GM12878 (cell line): ENCODE data around the gene SLC6A1. TPM values are rescaled to one million over a fixed set of nuclear protein-coding genes. Genes with fewer than 3 reads are reported as not detected.

Experiments used
- ATAC-seq: fragments of 200-7000 bp; cut with Tn5 transposase; 3 replicates; pipeline ENCODE4 v1.9.1; 2020; ENCODE audit warnings: mild to moderate bottlenecking, moderate library complexity
- BruUV-seq: library from RNA; stranded (reverse); fragments of 400-500 nt; replicated peaks from 2 replicates; lab custom pipeline; 2021; lab: Mats Ljungman, UMichigan
- CTCF ChIA-PET: fragments of 300-600 bp; sonication (Branson Sonifier 250); formaldehyde crosslinking; extraction: SDS; loops from one replicate; lab custom pipeline; 2021; ENCODE audit warnings: inconsistent platforms; lab: Yijun Ruan, JAX
- POLR2A ChIA-PET: fragments of 350-600 bp; formaldehyde crosslinking; extraction: SDS; loops from one replicate; lab custom pipeline; 2021; ENCODE audit warnings: inconsistent platforms; lab: Charles Lee
- RAD21 ChIA-PET: fragments of 300-600 bp; sonication (Branson Sonifier 250); formaldehyde crosslinking; loops from one replicate; lab custom pipeline; 2023; ENCODE audit warnings: antibody characterized with exemption; ENCODE audit not compliant: unreplicated experiment; lab: Charles Lee
- SMC1A ChIA-PET: fragments of 300-600 bp; sonication (Branson Sonifier 250); formaldehyde crosslinking; loops from one replicate; lab custom pipeline; 2023; ENCODE audit not compliant: unreplicated experiment, uncharacterized antibody; lab: Charles Lee
- DNase-seq: peaks from one replicate; pipeline ENCODE4 v3.0.0-alpha.2; 2011; ENCODE audit warnings: low read depth, low spot score
- FAIRE-seq: peaks from 3 replicates; lab custom pipeline; 2011; peaks lifted over from hg19 to GRCh38; lab: Jason Lieb, UNC
- H2AFZ ChIP-seq: 2 replicates; pipeline ENCODE4 v1.6.0; 2011; ENCODE audit warnings: low read depth, low read length, control low read depth; ENCODE audit not compliant: control insufficient read depth
- H3K27ac ChIP-seq: 2 replicates; pipeline ENCODE4 v1.5.1; 2011; ENCODE audit warnings: control low read depth; ENCODE audit not compliant: control insufficient read depth, insufficient read depth
- H3K27me3 ChIP-seq, 2 experiments: replicated peaks in 1 of 2; 2 replicates each; pipeline versions ENCODE4 v1.6.0 to v1.6.1; 2011; ENCODE audit warnings: low read length in 1 of 2; ENCODE audit not compliant: control insufficient read depth in 2 of 2, insufficient read depth in 2 of 2
- H3K36me3 ChIP-seq, 2 experiments: 2 replicates each; pipeline ENCODE4 v1.5.1; 2011; ENCODE audit warnings: low read length in 1 of 2; ENCODE audit not compliant: control insufficient read depth in 2 of 2, insufficient read depth in 2 of 2
- H3K4me1 ChIP-seq: 2 replicates; pipeline ENCODE4 v1.6.1; 2011; ENCODE audit warnings: mild to moderate bottlenecking, low read length, moderate library complexity, mixed read lengths; ENCODE audit not compliant: control insufficient read depth, insufficient read depth
- H3K4me2 ChIP-seq: 2 replicates; pipeline ENCODE4 v1.6.0; 2011; ENCODE audit warnings: control low read depth; ENCODE audit not compliant: control insufficient read depth, insufficient read depth
- H3K4me3 ChIP-seq: fragments of 200-600 bp; sonication (generic); 2 replicates; pipeline ENCODE4 v1.5.1; 2016
- H3K79me2 ChIP-seq: 2 replicates; pipeline ENCODE4 v1.6.0; 2011; ENCODE audit warnings: low read length; ENCODE audit not compliant: control insufficient read depth, insufficient read depth
- H3K9ac ChIP-seq: 2 replicates; pipeline ENCODE4 v1.8.0; 2011; ENCODE audit warnings: low read length, control low read depth, mixed read lengths; ENCODE audit not compliant: control insufficient read depth, insufficient read depth
- H3K9me3 ChIP-seq: replicated peaks from 3 replicates; pipeline ENCODE4 v1.5.1; 2011; ENCODE audit warnings: mild to moderate bottlenecking, low read length; ENCODE audit not compliant: control insufficient read depth, insufficient read depth
- H4K20me1 ChIP-seq: 2 replicates; pipeline ENCODE4 v1.6.0; 2011; ENCODE audit not compliant: control insufficient read depth, insufficient read depth
- ASH2L ChIP-seq: fragments of 300-600, 200-600 bp; sonication (generic); IDR thresholded peaks from 2 replicates; pipeline ENCODE4 v1.6.1; 2017; ENCODE audit warnings: low read depth, mild to moderate bottlenecking, borderline replicate concordance
- HCFC1 ChIP-seq: fragments of 150-350 bp; IDR thresholded peaks from 2 replicates; pipeline ENCODE4 v1.6.1; 2014; ENCODE audit warnings: low read length
- IKZF1 ChIP-seq: fragments of 450-650 bp; conservative IDR thresholded peaks from 2 replicates; pipeline ENCODE4 v1.6.1; 2017; ENCODE audit warnings: antibody characterized with exemption, mild to moderate bottlenecking
- MYB ChIP-seq: fragments of 150-350 bp; IDR thresholded peaks from 2 replicates; pipeline ENCODE4 v1.6.1; 2014; ENCODE audit warnings: mild to moderate bottlenecking, low read depth, low read length, borderline replicate concordance
- NR2F1 ChIP-seq: fragments of 450-650 bp; conservative IDR thresholded peaks from 2 replicates; pipeline ENCODE4 v1.6.1; 2017; ENCODE audit warnings: mild to moderate bottlenecking
- NRF1 ChIP-seq: conservative IDR thresholded peaks from 2 replicates; pipeline ENCODE4 v1.6.1; 2011; ENCODE audit warnings: mild to moderate bottlenecking, low read depth, low read length, improper control_type of control experiment
- SMARCA5 ChIP-seq: fragments of 450-650 bp; IDR thresholded peaks from 2 replicates; pipeline ENCODE4 v1.6.1; 2017; ENCODE audit warnings: mild to moderate bottlenecking
- STAT1 ChIP-seq: fragments of 450-650 bp; conservative IDR thresholded peaks from 2 replicates; pipeline ENCODE4 v1.6.1; 2014; ENCODE audit warnings: antibody characterized with exemption, mild to moderate bottlenecking
- ZSCAN29 ChIP-seq: fragments of 450-650 bp; IDR thresholded peaks from 2 replicates; pipeline ENCODE4 v1.6.1; 2017; ENCODE audit warnings: mild to moderate bottlenecking, moderate library complexity
- WGBS: methylation state at CpG from one replicate; pipeline ENCODE4 v1.1.6; 2016; ENCODE audit warnings: low lambda C conversion rate; ENCODE audit not compliant: insufficient replicate concordance, insufficient coverage; ENCODE audit errors: missing lambda C conversion rate; 5-methylcytosine and 5-hydroxymethylcytosine counted together
- in situ Hi-C: fragments of 300-500 bp; cut with MboI; formaldehyde crosslinking; loops from 9 replicates; pipeline ENCODE4 v1.14.3; 2018; ENCODE audit warnings: mixed read lengths
- intact Hi-C: fragments of 100-400 bp; cut with micrococcal nuclease; formaldehyde crosslinking; loops from one replicate; pipeline ENCODE4 v1.14.2; 2022; ENCODE audit not compliant: unreplicated experiment
- polyA plus RNA-seq, 11 experiments: library from polyadenylated mRNA; depleted of rRNA in 4 of 11; unstranded in 6 of 11; stranded (reverse) in 5 of 11; fragments of >200 nt; fragmentation: Nextera tagmentation in 4 of 11; fragmentation: Illumina TruSeq in 1 of 11; extraction: Ambion mirVana in 4 of 11; extraction: Trizol in 1 of 11; gene quantifications; 1 replicate in 1 of 11; 2 replicates in 10 of 11; pipeline versions ENCODE4 v1.2.1 to v1.2.3, GENCODE V29; 2011 to 2016; ENCODE audit warnings: inconsistent platforms in 2 of 11, missing spikeins in 2 of 11, low read depth in 1 of 11
- total RNA-seq, 4 experiments: library from RNA; depleted of rRNA in 3 of 4; stranded (reverse); fragments of >200 nt in 3 of 4; fragmentation: Illumina TruSeq in 1 of 4; extraction: Trizol in 1 of 4; gene quantifications; 2 replicates each; pipeline versions ENCODE4 v1.2.1 to v1.2.3, GENCODE V29; 2013 to 2021
- TF ChIP-seq, protein P1 (sequence below): fragments of 450-650 bp; IDR thresholded peaks from 2 replicates; pipeline ENCODE4 v1.6.1; 2017; ENCODE audit warnings: mild to moderate bottlenecking
- TF ChIP-seq, protein P2 (sequence below): fragments of 450-650 bp; IDR thresholded peaks from 2 replicates; pipeline ENCODE4 v1.6.1; 2016; ENCODE audit warnings: mild to moderate bottlenecking
- TF ChIP-seq, protein P3 (sequence below): IDR thresholded peaks from 2 replicates; pipeline ENCODE4 v1.6.1; 2012; ENCODE audit warnings: low read depth, low read length, improper control_type of control experiment
- TF ChIP-seq, protein P4 (sequence below): fragments of 450-650 bp; IDR thresholded peaks from 2 replicates; pipeline ENCODE4 v1.6.1; 2018; ENCODE audit warnings: borderline replicate concordance, mild to moderate bottlenecking; ENCODE audit not compliant: partially characterized antibody

The SLC6A1 gene
- total and polyA plus RNA-seq, 10 of the 15 experiments (the other 5 are each of a cell fraction or from before 2014, with no cell fraction given): not detected

DNA sequence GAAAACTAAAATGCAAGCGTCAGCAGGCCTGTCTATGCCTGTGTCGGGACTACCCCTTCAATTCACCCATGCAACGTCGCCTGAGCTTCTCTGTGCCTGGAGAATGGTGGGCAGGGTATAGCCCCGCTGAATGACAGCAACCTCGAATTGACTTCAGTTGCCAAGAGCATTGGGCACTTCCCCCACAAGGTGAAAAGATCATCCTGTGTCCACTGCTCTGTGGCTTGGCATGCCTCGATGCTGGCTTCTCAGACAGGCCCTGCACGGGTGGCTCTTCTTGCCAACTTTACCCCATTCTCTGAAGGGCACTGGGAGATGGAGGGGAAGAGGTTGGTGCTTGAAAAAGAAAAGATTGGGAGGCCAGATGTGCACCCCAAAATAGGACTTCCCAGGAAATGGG, 3.3 kb downstream of the SLC6A1 start (continued):
- TF ChIP-seq, protein P1, sequence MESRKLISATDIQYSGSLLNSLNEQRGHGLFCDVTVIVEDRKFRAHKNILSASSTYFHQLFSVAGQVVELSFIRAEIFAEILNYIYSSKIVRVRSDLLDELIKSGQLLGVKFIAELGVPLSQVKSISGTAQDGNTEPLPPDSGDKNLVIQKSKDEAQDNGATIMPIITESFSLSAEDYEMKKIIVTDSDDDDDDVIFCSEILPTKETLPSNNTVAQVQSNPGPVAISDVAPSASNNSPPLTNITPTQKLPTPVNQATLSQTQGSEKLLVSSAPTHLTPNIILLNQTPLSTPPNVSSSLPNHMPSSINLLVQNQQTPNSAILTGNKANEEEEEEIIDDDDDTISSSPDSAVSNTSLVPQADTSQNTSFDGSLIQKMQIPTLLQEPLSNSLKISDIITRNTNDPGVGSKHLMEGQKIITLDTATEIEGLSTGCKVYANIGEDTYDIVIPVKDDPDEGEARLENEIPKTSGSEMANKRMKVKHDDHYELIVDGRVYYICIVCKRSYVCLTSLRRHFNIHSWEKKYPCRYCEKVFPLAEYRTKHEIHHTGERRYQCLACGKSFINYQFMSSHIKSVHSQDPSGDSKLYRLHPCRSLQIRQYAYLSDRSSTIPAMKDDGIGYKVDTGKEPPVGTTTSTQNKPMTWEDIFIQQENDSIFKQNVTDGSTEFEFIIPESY: no peak
- TF ChIP-seq NR2F1: no peak
- TF ChIP-seq, protein P2, sequence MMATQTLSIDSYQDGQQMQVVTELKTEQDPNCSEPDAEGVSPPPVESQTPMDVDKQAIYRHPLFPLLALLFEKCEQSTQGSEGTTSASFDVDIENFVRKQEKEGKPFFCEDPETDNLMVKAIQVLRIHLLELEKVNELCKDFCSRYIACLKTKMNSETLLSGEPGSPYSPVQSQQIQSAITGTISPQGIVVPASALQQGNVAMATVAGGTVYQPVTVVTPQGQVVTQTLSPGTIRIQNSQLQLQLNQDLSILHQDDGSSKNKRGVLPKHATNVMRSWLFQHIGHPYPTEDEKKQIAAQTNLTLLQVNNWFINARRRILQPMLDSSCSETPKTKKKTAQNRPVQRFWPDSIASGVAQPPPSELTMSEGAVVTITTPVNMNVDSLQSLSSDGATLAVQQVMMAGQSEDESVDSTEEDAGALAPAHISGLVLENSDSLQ: no peak
- no peak for TF ChIP-seq MYB
- no peak for TF ChIP-seq HCFC1
- no peak for TF ChIP-seq SMARCA5
- no peak for TF ChIP-seq ASH2L
- TF ChIP-seq ZSCAN29: no peak

DNA sequence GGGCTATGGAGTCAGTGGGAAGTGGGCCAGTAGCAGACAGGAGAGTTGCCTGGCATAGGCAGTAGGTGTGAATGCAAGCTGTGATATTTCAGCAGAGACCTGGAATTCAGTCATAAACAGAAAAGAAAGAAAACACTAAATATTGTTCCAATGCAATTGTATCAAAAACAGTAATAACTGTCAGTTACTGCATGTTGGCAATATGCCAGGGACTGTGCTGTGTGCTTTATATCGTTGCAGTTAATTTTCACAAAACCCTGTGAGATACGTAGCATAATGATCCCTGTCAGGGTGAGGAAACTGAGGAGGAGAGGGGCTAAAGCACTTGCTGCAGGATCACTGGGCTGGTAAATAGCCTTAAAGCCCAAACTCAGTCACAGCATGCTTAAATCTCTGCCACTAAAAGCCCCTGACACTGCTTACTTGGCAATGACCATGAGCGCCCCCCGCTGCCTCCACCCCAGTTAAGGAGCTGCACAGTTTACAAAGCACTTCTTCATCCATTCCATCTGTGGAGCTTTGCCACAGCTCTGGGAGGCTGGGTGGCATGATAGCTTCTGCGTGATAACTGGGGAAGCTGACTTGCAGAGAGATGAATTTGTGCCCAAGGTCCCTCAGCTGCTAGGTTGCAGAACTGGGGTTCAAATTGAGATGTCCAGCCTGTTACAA, 3.9 kb downstream of the SLC6A1 start:
- CTCF ChIA-PET: interaction anchor here (0.6 to 1.3 kb wide), 2 partner anchors 10 to 1850 kb away, joined by 3 read pairs; no protein-coding TSS in a partner anchor
- no peak overlapping the region for H2AFZ ChIP-seq
- 38% methylated on average over 5 of the region's 5 CpGs for WGBS
- RAD21 ChIA-PET: no interaction called here
- H3K9ac ChIP-seq: no peak overlapping the region
- FAIRE-seq (no peak), DNase-seq (no peak), ATAC-seq (no peak)
- SMC1A ChIA-PET: no interaction called here
- no peaks in the 10 kb centered on the region for H3K79me2 ChIP-seq
- H3K4me2 ChIP-seq: no peak overlapping the region
- peaks cover 1 to 5% of the 10 kb centered on the region in 2 experiments; a peak in 3 of 4 replicates for H3K27me3 ChIP-seq
- no peak overlapping the region for H3K4me3 ChIP-seq
- intact Hi-C loops (no loop called here), in situ Hi-C loops (no loop called here)
- H3K9me3 ChIP-seq: no peaks in the 10 kb centered on the region
- H3K27ac ChIP-seq: no peak overlapping the region
- no peaks in the 10 kb centered on the region for H3K36me3 ChIP-seq
- no peaks in the 10 kb centered on the region for H4K20me1 ChIP-seq
- POLR2A ChIA-PET: no interaction called here
- H3K4me1 ChIP-seq: no peaks in the 10 kb centered on the region
- no TSS peak for BruUV-seq
- TF ChIP-seq, protein P3, sequence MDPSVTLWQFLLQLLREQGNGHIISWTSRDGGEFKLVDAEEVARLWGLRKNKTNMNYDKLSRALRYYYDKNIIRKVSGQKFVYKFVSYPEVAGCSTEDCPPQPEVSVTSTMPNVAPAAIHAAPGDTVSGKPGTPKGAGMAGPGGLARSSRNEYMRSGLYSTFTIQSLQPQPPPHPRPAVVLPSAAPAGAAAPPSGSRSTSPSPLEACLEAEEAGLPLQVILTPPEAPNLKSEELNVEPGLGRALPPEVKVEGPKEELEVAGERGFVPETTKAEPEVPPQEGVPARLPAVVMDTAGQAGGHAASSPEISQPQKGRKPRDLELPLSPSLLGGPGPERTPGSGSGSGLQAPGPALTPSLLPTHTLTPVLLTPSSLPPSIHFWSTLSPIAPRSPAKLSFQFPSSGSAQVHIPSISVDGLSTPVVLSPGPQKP: no peak
- TF ChIP-seq, protein P4, sequence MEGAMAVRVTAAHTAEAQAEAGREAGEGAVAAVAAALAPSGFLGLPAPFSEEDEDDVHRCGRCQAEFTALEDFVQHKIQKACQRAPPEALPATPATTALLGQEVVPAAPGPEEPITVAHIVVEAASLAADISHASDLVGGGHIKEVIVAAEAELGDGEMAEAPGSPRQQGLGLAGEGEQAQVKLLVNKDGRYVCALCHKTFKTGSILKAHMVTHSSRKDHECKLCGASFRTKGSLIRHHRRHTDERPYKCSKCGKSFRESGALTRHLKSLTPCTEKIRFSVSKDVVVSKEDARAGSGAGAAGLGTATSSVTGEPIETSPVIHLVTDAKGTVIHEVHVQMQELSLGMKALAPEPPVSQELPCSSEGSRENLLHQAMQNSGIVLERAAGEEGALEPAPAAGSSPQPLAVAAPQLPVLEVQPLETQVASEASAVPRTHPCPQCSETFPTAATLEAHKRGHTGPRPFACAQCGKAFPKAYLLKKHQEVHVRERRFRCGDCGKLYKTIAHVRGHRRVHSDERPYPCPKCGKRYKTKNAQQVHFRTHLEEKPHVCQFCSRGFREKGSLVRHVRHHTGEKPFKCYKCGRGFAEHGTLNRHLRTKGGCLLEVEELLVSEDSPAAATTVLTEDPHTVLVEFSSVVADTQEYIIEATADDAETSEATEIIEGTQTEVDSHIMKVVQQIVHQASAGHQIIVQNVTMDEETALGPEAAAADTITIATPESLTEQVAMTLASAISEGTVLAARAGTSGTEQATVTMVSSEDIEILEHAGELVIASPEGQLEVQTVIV: no peak
- TF ChIP-seq STAT1: no peak
- TF ChIP-seq NRF1: no peak
- TF ChIP-seq IKZF1: no peak
